Ammon's horn (tissue), 1 donor: ENCODE data around the gene PTOV1.

Experiments used
- DNase-seq: peaks from one replicate; pipeline ENCODE4 v3.0.0-alpha.2; 2016; ENCODE audit warnings: low spot score

Gene PTOV1

GRCh38 chr19:49889687-49890348 is 38.9 kb downstream of the PTOV1 start:
- DNase-seq: peak; percentile 72

GRCh38 chr19:49890349-49891311 is 39.7 kb downstream of the PTOV1 start:
- no peak for DNase-seq

GRCh38 chr19:49891393-49891792 is 40.4 kb downstream of the PTOV1 start:
- no peak for DNase-seq

- DNase-seq: no peak
These were observed 41.8 kb downstream of the PTOV1 start for GRCh38 chr19:49892716-49893115.

- no peak for DNase-seq
These were observed 43.2 kb downstream of the PTOV1 start for GRCh38 chr19:49894011-49894664.

DNA sequence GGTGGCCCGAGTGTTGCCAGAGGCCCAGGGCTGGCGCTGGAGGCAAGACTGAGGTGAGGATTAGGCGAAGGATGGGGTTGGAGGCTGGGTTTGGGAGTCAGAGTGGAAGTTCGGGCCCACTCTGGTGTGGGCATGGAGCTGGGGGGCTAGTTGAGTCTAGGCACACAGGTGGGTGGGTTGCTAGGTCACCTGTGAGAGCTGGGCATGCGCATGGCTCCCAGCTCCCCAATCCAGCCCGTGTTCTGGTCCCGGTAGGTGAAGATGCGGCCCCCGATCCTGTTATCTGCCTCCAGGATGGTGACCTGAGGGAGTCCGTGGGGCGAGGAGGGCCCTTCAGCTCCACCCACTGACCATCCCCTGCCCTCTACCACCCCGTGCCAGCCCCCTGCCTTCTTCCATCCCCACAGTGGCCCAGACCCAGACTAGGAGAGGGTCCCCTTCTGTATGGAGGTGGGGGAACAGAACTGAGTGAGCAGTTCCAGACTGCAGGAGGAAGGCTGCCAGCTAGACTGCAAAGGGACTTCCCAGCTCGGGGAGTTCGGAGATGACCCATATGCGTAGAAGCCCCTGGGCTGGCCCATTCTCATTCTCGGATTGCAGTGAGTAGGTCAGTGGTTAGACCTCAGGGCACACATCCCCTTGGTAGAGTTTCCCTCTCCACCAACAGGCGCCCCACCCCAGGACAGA is 44.1 kb downstream of the PTOV1 start:
- DNase-seq: no peak

- DNase-seq: no peak
These were observed 44.8 kb downstream of the PTOV1 start for GRCh38 chr19:49895566-49896297.

- DNase-seq: peak; percentile 48
These were observed 46.1 kb downstream of the PTOV1 start, which contains the start of gene IL4I1 for GRCh38 chr19:49896863-49897621. IL4I1 (minus strand) TSS chr19:49896887; CDS start chr19:49896160, 727 bp downstream.

- no peak for DNase-seq
These were observed 53.2 kb downstream of the PTOV1 start for GRCh38 chr19:49904136-49904535.

GRCh38 chr19:49906879-49907564 is 56.1 kb downstream of the PTOV1 start:
- DNase-seq: peak; percentile 58

- DNase-seq: no peak
These were observed 56.9 kb downstream of the PTOV1 start for GRCh38 chr19:49907745-49908446.

DNA sequence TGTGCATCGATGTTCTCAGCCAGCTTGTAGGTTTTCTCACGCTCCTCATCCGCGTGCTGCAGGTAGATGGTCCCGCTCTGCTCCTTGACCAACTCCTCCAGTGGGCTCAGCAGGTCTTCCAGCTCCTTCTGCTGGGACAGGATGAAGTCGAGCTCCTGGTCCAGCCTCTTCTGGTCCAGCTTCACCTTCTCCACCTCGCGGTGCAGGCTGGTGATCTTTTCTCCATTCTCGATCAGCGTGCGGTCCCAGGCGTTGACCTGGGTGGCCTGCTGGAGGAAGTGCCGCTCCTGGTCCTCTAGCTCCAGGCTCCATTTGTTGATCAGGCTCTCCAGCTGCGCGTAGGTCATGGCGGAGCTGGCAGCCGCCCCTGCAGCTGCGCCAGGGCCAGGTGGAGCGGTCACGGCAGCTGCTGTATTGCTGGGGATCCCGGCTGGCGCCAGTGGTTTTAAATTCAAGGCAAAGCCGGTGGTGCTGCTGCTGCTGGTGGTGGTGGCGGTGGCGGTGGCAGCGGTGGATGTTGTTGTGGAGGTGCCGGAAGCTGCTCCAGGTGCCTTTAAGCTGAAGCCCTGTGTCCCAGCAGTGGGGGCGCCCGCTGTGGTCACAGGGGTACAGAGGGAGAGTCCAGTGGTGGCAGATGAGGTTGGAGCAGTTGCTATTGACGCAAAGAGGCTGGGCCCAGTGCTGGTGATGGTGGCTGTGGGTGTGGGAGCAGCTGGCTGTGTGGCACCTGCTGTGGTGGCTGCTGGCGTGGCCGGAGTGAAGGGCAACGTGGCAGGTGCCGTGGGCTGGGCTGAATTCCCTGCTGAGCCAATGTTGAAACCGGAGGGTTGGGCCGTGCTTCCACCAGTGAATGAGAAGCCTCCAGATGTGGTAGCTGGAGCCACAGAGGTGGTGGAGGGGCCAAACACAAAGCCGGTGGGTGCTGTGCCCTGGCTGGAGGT is 57.8 kb downstream of the PTOV1 start:
- no peak for DNase-seq

GRCh38 chr19:49910179-49910578 is 59.2 kb downstream of the PTOV1 start:
- no peak for DNase-seq
